ENCODE measurements around the gene PARD3B. TPM values are rescaled to one million over a fixed set of nuclear protein-coding genes. Genes with fewer than 3 reads are reported as not detected.

The PARD3B gene
- total and polyA plus RNA-seq, 2 experiments from 2014 or later: 3.5 to 4.4 TPM

DNA sequence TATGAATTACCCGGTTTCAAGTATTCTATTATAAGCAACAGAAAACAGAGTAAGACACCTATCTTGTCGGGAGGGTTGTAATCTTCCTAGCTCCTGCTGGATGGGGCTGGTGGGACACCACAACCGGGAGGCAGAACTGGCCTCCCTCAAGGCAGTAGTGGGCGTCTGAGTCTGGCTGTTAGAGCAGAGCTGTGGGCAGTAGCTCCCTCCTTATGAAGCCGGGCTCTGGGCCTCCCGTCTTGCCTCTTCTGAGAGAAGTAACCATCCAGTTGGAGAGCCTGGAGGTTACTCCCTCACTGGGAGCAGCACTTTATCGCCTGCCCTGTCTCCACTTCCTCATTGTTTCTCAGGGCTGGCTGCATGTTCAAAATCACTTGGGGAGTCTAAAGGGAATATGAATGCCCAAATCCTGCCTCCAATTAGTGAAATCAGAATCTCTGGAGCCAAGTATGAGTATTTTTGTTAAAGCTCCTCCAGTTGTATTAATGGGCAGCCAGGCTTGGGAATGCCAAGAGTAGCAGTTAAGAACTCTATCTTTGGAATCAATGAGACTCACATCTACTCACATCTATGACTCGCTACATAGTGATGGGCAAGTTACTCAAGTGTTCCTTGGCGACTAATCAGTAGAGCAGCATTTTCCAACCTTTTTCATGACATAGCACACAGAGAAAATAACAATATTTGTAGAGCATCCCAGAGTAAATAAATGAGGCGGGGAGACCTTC is 1109.8 kb downstream of the PARD3B start:
- Histone ChIP-seq H4K20me1 (replicated peaks; ENCODE audit: insufficient read depth) (no peaks in the 10 kb centered on the region), H3K79me2 (replicated peaks; ENCODE audit: insufficient read depth) (no peaks in the 10 kb centered on the region), H3K27ac (ENCODE audit: low read depth) (no peak overlapping the region), H3K9me2 (ENCODE audit: insufficient read depth) (peaks cover 35% of the 10 kb centered on the region), H3K4me1 (ENCODE audit: insufficient read depth) (peaks cover 6% of the 10 kb centered on the region; the same call in 1 of the 2 replicates), H3K4me3 (no peak overlapping the region), H3K36me3 (ENCODE audit: insufficient read depth) (no peaks in the 10 kb centered on the region), H3K4me2 (no peak overlapping the region), H2AFZ (no peak overlapping the region), H3F3A (replicated peaks; ENCODE audit: low read depth) (no peaks in the 10 kb centered on the region), H3K27me3 (ENCODE audit: insufficient read depth) (no peaks in the 10 kb centered on the region)
- Mint-ChIP-seq H3K4me1 (peaks cover 17% of the 10 kb centered on the region), H3K4me3 (no peak overlapping the region), H3K27ac (no peak overlapping the region), H3K27me3 (ENCODE audit: insufficient read depth, low read depth, poor library complexity) (peaks cover 6% of the 10 kb centered on the region), H3K36me3 (ENCODE audit: low read depth) (0 out of 3 replicates have a peak, but pooled peaks cover 2% of the 10 kb centered on the region), H3K9me3 (0 out of 3 replicates have a peak, but pooled peaks cover 4% of the 10 kb centered on the region)
- ATAC-seq (no peak), DNase-seq (ENCODE audit: low spot score) (no peak)
- TF ChIP-seq, protein P1, sequence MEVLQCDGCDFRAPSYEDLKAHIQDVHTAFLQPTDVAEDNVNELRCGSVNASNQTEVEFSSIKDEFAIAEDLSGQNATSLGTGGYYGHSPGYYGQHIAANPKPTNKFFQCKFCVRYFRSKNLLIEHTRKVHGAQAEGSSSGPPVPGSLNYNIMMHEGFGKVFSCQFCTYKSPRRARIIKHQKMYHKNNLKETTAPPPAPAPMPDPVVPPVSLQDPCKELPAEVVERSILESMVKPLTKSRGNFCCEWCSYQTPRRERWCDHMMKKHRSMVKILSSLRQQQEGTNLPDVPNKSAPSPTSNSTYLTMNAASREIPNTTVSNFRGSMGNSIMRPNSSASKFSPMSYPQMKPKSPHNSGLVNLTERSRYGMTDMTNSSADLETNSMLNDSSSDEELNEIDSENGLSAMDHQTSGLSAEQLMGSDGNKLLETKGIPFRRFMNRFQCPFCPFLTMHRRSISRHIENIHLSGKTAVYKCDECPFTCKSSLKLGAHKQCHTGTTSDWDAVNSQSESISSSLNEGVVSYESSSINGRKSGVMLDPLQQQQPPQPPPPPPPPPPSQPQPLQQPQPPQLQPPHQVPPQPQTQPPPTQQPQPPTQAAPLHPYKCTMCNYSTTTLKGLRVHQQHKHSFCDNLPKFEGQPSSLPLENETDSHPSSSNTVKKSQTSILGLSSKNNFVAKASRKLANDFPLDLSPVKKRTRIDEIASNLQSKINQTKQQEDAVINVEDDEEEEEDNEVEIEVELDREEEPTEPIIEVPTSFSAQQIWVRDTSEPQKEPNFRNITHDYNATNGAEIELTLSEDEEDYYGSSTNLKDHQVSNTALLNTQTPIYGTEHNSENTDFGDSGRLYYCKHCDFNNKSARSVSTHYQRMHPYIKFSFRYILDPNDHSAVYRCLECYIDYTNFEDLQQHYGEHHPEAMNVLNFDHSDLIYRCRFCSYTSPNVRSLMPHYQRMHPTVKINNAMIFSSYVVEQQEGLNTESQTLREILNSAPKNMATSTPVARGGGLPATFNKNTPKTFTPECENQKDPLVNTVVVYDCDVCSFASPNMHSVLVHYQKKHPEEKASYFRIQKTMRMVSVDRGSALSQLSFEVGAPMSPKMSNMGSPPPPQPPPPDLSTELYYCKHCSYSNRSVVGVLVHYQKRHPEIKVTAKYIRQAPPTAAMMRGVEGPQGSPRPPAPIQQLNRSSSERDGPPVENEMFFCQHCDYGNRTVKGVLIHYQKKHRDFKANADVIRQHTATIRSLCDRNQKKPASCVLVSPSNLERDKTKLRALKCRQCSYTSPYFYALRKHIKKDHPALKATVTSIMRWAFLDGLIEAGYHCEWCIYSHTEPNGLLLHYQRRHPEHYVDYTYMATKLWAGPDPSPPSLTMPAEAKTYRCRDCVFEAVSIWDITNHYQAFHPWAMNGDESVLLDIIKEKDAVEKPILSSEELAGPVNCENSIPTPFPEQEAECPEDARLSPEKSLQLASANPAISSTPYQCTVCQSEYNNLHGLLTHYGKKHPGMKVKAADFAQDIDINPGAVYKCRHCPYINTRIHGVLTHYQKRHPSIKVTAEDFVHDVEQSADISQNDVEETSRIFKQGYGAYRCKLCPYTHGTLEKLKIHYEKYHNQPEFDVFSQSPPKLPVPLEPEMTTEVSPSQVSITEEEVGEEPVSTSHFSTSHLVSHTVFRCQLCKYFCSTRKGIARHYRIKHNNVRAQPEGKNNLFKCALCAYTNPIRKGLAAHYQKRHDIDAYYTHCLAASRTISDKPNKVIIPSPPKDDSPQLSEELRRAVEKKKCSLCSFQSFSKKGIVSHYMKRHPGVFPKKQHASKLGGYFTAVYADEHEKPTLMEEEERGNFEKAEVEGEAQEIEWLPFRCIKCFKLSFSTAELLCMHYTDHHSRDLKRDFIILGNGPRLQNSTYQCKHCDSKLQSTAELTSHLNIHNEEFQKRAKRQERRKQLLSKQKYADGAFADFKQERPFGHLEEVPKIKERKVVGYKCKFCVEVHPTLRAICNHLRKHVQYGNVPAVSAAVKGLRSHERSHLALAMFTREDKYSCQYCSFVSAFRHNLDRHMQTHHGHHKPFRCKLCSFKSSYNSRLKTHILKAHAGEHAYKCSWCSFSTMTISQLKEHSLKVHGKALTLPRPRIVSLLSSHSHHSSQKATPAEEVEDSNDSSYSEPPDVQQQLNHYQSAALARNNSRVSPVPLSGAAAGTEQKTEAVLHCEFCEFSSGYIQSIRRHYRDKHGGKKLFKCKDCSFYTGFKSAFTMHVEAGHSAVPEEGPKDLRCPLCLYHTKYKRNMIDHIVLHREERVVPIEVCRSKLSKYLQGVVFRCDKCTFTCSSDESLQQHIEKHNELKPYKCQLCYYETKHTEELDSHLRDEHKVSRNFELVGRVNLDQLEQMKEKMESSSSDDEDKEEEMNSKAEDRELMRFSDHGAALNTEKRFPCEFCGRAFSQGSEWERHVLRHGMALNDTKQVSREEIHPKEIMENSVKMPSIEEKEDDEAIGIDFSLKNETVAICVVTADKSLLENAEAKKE (CRISPR knock-in tag; IDR thresholded peaks at IDR 0.05): no peak
- TF ChIP-seq, protein P2, sequence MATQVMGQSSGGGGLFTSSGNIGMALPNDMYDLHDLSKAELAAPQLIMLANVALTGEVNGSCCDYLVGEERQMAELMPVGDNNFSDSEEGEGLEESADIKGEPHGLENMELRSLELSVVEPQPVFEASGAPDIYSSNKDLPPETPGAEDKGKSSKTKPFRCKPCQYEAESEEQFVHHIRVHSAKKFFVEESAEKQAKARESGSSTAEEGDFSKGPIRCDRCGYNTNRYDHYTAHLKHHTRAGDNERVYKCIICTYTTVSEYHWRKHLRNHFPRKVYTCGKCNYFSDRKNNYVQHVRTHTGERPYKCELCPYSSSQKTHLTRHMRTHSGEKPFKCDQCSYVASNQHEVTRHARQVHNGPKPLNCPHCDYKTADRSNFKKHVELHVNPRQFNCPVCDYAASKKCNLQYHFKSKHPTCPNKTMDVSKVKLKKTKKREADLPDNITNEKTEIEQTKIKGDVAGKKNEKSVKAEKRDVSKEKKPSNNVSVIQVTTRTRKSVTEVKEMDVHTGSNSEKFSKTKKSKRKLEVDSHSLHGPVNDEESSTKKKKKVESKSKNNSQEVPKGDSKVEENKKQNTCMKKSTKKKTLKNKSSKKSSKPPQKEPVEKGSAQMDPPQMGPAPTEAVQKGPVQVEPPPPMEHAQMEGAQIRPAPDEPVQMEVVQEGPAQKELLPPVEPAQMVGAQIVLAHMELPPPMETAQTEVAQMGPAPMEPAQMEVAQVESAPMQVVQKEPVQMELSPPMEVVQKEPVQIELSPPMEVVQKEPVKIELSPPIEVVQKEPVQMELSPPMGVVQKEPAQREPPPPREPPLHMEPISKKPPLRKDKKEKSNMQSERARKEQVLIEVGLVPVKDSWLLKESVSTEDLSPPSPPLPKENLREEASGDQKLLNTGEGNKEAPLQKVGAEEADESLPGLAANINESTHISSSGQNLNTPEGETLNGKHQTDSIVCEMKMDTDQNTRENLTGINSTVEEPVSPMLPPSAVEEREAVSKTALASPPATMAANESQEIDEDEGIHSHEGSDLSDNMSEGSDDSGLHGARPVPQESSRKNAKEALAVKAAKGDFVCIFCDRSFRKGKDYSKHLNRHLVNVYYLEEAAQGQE (IDR thresholded peaks at IDR 0.05; ENCODE audit: unreplicated experiment): no peak
- TF ChIP-seq ZNF114 (CRISPR knock-in tag; IDR thresholded peaks at IDR 0.05) (no peak), POLR2AphosphoS5 (IDR thresholded peaks at IDR 0.05; ENCODE audit: low read depth) (no peak), EZH2phosphoT487 (IDR thresholded peaks at IDR 0.05; ENCODE audit: unreplicated experiment) (no peak), JUNB (IDR thresholded peaks at IDR 0.05; ENCODE audit: unreplicated experiment) (no peak), ZNF331 (CRISPR knock-in tag; IDR thresholded peaks at IDR 0.05; ENCODE audit: low read depth) (no peak), STAT1 (IDR thresholded peaks at IDR 0.05; ENCODE audit: unreplicated experiment) (no peak), EZH2 (IDR thresholded peaks at IDR 0.05; ENCODE audit: low read depth, unreplicated experiment) (no peak), CREB1 (CRISPR knock-in tag; IDR thresholded peaks at IDR 0.05; ENCODE audit: low read depth) (no peak), NANOG (IDR thresholded peaks at IDR 0.05; ENCODE audit: borderline replicate concordance) (no peak), CTCF (conservative IDR thresholded peaks at IDR 0.05; ENCODE audit: low read depth in 2 of 2) (no peak)
- TF ChIP-seq, protein P3, sequence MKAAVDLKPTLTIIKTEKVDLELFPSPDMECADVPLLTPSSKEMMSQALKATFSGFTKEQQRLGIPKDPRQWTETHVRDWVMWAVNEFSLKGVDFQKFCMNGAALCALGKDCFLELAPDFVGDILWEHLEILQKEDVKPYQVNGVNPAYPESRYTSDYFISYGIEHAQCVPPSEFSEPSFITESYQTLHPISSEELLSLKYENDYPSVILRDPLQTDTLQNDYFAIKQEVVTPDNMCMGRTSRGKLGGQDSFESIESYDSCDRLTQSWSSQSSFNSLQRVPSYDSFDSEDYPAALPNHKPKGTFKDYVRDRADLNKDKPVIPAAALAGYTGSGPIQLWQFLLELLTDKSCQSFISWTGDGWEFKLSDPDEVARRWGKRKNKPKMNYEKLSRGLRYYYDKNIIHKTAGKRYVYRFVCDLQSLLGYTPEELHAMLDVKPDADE (IDR thresholded peaks at IDR 0.05): no peak
